Colonic mucosa (tissue), 4 donors: ENCODE data around the gene CORO7. TPM values are rescaled to one million over a fixed set of nuclear protein-coding genes. Genes with fewer than 3 reads are reported as not detected.
A peak's percentile ranks its signal among the peaks of the same experiment; 100 is the strongest.

Experiments used
- DNase-seq: peaks from one replicate; pipeline ENCODE4 v3.0.0-alpha.2; 2020
- H3K27ac ChIP-seq: fragments of 200-600 bp; one replicate; pipeline ENCODE4 v1.8.0; 2021
- H3K27me3 ChIP-seq: fragments of 200-600 bp; one replicate; pipeline ENCODE4 v1.8.0; 2021
- H3K36me3 ChIP-seq: fragments of 200-600 bp; one replicate; pipeline ENCODE4 v1.8.0; 2021
- H3K4me1 ChIP-seq: fragments of 200-600 bp; one replicate; pipeline ENCODE4 v1.8.0; 2021; ENCODE audit warnings: mild to moderate bottlenecking
- H3K4me3 ChIP-seq: fragments of 200-600 bp; one replicate; pipeline ENCODE4 v1.8.0; 2021
- H3K9ac ChIP-seq, 2 donors: one replicate each; pipeline ENCODE4 v1.7.0; 2013; ENCODE audit warnings: control low read depth in 2 of 2, low read depth in 2 of 2, low read length in 2 of 2
- H3K9me3 ChIP-seq: fragments of 200-600 bp; one replicate; pipeline ENCODE4 v1.8.0; 2021
- intact Hi-C: fragments of 100-400 bp; cut with DNase I; formaldehyde crosslinking; loops from one replicate; pipeline ENCODE4 v1.14.1; 2022
- total RNA-seq, 2 donors: library from RNA; stranded (reverse); fragmentation: NEBNext Ultra II Directional in 1 of 2; extraction: Animal tissue kit (Norgen Biotek cat#: 25700) in 1 of 2; gene quantifications; one replicate each; pipeline ENCODE4 v1.2.1, GENCODE V29; 2021
- TF ChIP-seq, protein P1 (sequence below): fragments of 200-600 bp; IDR thresholded peaks from one replicate; pipeline ENCODE4 v1.8.0; 2022; ENCODE audit warnings: antibody characterized with exemption, mild to moderate bottlenecking
- donor health status: healthy.
- donor health status: DM: no; HTN: no; CAD: no.
- donor health status: DM: no; HTN: no; CAD: no.

CORO7 gene
- total RNA-seq, 2 donors from 2014 or later = 37.2 to 55.9 TPM

DNA sequence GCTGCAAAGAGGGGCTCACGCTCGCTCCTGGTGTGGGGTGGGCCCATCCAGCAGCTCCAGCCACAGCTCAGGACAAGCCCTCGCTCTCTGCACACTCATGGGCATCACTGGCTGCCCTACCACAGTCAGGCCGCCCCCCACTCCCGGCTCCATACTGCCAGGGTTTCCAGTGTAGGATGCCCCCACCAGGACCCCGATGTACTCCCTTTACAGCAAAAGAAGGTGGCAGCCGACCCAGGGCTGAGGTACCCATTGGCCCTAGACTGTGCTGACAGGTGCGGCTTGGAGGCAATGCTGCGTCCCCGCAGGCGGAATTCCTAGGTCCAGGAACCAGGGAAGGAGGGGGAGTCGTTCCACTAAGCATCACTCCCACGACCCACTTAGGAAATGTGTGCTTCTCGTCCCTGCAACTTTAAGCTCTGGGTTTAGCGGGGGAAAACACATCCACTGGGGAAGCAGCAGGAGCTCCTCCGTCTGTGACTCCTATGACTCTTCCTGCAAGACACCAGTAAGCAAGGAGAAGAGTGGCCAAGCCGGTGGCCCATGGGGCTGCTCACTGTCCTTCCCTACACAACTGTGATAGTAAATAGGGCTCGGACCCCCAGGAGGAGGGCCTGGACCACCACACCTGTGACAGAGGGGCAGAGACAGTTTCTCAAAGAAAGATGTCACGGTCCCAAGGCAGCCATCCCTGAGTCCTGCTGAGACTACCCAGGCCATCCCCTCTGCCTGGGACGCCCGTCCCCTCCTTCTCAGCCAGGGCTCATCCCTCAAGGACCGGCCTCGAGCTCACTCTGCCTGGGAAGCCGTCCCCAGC lies 13.1 kb downstream of the CORO7 start:
- Histone ChIP-seq H3K36me3 (no peaks in the 10 kb centered on the region), H3K27me3 (no peaks in the 10 kb centered on the region), H3K4me1 (peaks cover 4% of the 10 kb centered on the region), H3K9me3 (no peaks in the 10 kb centered on the region), H3K4me3 (no peak overlapping the region), H3K9ac (no peak overlapping the region), H3K27ac (no peak overlapping the region)
- no peak for DNase-seq
- intact Hi-C loops = no loop called here
- TF ChIP-seq, protein P1, sequence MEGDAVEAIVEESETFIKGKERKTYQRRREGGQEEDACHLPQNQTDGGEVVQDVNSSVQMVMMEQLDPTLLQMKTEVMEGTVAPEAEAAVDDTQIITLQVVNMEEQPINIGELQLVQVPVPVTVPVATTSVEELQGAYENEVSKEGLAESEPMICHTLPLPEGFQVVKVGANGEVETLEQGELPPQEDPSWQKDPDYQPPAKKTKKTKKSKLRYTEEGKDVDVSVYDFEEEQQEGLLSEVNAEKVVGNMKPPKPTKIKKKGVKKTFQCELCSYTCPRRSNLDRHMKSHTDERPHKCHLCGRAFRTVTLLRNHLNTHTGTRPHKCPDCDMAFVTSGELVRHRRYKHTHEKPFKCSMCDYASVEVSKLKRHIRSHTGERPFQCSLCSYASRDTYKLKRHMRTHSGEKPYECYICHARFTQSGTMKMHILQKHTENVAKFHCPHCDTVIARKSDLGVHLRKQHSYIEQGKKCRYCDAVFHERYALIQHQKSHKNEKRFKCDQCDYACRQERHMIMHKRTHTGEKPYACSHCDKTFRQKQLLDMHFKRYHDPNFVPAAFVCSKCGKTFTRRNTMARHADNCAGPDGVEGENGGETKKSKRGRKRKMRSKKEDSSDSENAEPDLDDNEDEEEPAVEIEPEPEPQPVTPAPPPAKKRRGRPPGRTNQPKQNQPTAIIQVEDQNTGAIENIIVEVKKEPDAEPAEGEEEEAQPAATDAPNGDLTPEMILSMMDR = no peak

DNA sequence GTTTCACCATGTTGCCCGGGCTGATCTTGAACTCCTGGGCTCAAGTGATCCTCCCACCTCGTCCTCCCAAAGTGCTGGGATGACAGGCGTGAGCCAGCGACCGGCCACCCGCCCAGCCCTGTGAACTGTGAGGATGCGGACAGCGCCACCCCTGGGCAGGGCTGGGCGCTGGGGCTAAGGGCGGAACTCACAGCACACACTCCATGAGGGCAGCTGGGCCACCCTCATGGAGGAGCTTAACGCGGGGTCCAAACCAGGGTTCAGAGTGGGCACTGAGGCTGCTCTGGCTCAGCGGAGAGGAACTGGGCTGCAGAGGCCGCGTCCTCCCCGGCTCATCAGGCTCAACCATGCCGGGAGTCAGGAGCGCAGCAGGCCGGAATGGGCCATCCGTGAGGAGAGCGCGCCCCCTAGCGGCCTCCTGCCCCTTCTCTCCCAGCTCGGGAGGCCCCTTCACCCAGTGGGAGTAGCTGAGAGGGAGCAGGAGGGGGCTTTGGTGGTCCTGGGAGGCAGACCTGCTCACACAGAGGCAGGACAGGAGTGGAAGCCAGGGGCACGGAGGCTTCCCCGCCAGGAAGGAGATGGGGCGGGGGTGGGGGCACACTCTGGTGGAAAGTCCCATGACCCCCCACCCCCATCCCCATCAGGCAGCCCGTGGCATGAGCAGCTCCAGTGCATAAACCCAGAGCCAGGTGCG lies 13.8 kb downstream of the CORO7 start:
- no peak overlapping the region for H3K9ac ChIP-seq
- H3K27ac ChIP-seq = no peak overlapping the region
- no peak overlapping the region for H3K4me3 ChIP-seq
- peak; percentile 82 for DNase-seq
- no peaks in the 10 kb centered on the region for H3K36me3 ChIP-seq
- intact Hi-C loops = loop anchor here (1.0 kb wide), 1 partner anchor 43 kb away; no protein-coding TSS in a partner anchor
- H3K9me3 ChIP-seq = no peaks in the 10 kb centered on the region
- TF ChIP-seq, protein P1 = peak; percentile 95
- no peaks in the 10 kb centered on the region for H3K27me3 ChIP-seq
- H3K4me1 ChIP-seq = peaks cover 4% of the 10 kb centered on the region

DNA sequence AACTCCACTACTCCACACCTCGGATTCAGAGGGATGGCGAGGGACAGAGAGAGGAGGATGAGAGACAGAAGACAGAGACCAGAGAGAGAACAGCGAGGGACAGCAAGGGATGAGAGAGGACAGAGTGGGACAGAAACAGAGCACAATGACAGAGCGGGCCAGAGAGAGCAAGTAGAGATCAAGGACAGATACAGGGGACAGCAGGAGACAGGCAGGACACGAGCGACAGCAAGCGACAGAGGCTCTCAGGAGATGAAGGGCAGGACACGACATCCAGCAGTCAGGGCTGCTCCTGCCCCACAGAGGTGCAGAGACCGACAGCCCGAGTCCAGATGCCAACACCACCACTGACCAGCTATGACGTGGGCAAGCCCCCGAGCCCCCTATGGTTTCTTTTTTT lies 14.9 kb downstream of the CORO7 start:
- H3K9me3 ChIP-seq = no peaks in the 10 kb centered on the region
- intact Hi-C loops = no loop called here
- H3K27me3 ChIP-seq = no peaks in the 10 kb centered on the region
- peaks cover 4% of the 10 kb centered on the region for H3K4me1 ChIP-seq
- H3K4me3 ChIP-seq = no peak overlapping the region
- no peak overlapping the region for H3K9ac ChIP-seq
- H3K36me3 ChIP-seq = no peaks in the 10 kb centered on the region
- DNase-seq = no peak
- no peak overlapping the region for H3K27ac ChIP-seq
- TF ChIP-seq, protein P1 = no peak

DNA sequence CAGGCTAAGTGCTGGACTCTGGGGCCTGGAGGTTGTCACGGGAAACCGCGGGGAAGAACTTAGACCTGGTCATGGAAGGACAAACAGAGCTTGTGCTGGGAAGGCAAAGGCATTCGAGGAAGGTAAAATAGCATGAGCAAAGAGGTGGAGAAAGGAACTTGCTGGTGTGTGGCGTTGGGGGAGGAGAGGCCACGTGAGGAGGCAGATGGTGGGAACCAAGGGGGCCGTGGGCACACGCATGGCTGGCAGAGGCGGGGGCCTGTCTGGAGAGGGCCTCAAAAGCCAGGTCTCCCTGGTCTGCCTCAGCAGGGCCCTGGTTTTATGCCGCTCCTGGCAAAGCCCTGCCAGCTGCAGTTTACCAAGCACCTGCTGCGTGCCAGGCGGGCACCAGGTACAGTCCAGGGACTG lies 15.3 kb downstream of the CORO7 start:
- intact Hi-C loops = no loop called here
- H3K27ac ChIP-seq = no peak overlapping the region
- no peak for DNase-seq
- no peaks in the 10 kb centered on the region for H3K36me3 ChIP-seq
- no peaks in the 10 kb centered on the region for H3K9me3 ChIP-seq
- no peak overlapping the region for H3K4me3 ChIP-seq
- H3K4me1 ChIP-seq = peaks cover 4% of the 10 kb centered on the region
- no peak overlapping the region for H3K9ac ChIP-seq
- TF ChIP-seq, protein P1 = no peak
- H3K27me3 ChIP-seq = no peaks in the 10 kb centered on the region

DNA sequence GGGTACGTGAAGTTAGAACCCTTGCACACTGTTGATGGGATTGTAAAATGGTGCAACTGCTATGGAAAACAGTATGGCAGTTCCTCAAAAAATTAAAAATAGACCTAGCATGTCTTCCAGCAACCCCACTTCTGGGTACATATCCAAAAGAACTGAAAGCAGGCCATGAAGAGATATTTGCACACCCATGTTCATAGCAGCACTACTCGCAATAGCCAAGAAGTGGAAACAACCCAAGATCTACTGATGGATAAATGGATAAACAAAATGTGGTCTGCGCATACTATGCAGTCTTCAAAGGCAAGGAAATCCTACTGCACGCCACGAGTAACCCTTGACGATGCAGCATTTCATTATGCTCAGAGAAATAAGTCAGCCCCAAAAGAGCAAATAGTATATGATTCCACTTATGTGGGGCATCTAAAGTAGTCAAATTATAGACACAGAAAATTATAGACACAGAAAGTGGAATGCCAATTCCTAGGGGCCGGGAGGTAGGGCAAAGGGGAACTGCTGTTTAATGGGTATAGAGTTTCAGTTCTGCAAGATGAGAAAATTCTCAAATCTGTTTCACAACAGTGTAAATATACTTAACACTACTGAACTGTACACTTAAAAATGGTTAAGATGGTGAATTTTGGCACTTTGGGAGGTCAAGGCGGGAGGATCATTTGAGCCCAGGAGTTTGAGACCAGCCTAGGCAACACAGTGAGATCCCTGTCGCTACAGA lies 17.2 kb downstream of the CORO7 start:
- Histone ChIP-seq H3K4me1 (peaks cover 4% of the 10 kb centered on the region), H3K9ac (no peak overlapping the region), H3K36me3 (no peaks in the 10 kb centered on the region), H3K4me3 (no peak overlapping the region), H3K9me3 (no peaks in the 10 kb centered on the region), H3K27ac (no peak overlapping the region), H3K27me3 (no peaks in the 10 kb centered on the region)
- intact Hi-C loops = no loop called here
- TF ChIP-seq, protein P1 = no peak
- DNase-seq = no peak
